IPS-18c (cell line): ENCODE data around the gene GALNT17.

ENCODE experiments used
- H3K4me3 ChIP-seq: 2 replicates; pipeline ENCODE4 v1.7.0; 2013; ENCODE audit warnings: low read depth, mild to moderate bottlenecking, low read length, moderate library complexity; ENCODE audit not compliant: insufficient read depth
- H3K9me3 ChIP-seq: one replicate; pipeline ENCODE4 v1.6.1; 2013; ENCODE audit warnings: mild to moderate bottlenecking, low read length, moderate library complexity; ENCODE audit not compliant: control insufficient read depth, insufficient read depth

Gene GALNT17

DNA sequence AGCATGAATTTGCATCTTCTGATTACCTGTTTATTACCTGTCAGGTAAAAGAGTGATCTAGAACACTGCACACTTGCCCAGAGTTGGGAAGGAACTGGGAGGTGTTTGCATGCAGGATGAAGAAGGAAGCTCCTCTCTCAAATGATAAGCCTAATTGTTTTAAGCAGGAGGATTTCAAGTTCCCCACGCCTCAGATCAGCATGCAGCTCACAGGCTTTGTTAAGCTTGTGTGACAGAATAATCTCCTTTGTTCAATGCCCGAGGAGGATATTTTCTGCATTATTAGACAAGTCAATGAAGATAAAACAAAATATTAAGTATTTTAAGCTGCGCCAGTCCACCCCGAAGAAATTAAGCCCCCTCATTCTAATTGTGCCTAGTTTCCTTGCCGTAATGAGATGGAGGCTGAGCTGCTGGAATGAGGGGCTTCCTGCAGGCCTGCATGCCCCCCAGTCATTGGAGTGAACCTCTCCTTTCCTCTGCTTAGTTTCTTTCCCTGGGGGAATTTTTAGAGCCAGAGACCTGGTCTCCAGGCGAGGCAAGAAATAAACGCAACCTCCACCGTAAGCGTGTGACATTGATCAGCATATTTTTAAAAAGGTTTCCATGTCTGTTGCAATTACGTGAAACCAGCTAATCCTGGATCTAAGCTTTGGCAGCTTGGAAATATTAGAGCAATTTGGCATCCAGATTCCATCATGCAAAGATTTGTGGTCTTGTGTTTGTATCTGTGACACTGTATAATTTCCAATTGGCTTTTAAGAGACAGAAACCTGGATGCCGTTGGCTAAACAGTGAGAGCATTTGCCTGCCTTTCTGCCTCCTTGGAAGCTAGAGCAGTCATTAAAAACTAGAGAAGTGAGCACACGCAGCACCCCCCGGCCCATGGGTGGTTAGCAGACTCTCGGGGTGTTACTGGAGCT is 376.0 kb downstream of the GALNT17 start:
- H3K9me3 ChIP-seq: no peaks in the 10 kb centered on the region

DNA sequence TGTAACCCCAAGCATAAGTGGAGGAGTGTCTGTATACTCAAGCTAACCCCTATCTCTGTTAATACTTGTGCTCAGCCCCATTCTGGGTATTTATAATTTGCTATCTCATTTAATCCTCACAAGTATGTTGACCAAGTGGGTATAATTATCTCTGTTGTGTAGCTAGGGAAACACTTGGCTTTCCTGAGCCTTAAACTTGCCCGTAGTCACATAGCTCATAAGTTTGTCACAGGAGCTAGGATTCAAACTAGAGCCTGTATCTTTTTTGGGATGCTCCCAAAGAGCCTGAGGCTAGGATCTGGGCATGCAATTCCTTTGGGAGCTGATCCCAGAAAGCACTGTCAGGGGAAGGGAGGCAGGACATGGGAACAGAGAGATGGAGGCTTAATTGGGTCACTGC is 377.4 kb downstream of the GALNT17 start:
- Histone ChIP-seq H3K4me3 (no peak overlapping the region), H3K9me3 (no peaks in the 10 kb centered on the region)

More for the DNA sequence above, 376.0 kb downstream of the GALNT17 start:
- H3K4me3 ChIP-seq: no peak overlapping the region

DNA sequence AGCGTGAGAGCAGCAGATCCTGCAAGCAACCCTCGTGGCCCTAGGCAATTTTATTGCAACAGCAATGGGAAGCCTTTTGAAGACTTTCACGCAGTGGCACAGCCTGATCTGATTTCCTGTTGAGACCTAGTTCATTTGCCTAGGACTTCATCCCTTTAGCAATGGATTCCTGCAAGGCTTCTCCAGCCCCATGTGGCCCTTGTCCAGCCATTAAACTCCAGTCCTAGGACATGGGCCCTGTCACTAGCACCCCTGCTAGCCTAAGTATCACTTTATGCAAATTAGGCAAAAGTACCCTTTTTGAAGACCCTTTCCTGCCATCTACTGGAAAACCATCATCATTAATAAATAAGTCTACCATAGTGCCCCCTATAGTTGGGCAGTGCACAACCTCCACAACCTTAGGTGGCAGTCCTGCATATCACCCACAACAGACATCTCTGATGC is 379.4 kb downstream of the GALNT17 start:
- H3K9me3 ChIP-seq: no peaks in the 10 kb centered on the region
- H3K4me3 ChIP-seq: no peak overlapping the region

DNA sequence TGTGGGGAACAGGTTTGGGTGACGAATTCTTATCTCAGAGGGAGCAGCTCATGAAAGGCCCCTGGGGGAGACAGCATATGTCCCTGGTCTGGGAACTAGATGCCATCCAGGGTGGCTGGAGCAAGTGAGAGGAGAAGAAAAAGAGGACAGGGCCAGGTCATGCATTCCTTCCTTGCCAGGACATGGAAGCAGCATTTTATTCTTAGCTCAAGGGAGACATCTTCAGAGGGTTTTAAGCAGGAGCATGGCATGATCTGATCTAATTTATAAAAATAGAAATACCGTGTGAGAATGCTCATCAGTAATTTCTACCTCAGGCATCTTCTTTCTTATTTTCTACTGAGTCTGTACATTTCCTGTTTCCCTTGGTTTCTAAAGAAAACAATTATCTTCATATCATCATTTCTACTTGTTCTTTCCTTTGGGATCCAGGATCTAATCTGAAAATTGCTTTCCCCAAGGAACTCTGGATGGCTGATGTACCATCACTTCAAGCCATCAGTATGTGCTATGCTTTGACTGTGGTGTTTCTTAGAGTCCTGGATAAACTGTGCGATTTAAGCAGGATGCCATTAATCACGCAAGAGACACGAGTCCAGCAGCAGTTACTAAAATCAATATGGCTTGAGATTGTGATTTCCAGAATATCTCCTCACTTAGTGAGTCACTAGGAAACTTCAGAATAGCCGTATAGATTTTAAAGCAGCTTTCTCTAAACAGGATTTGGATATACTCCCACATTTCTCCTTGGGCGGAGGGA is 386.2 kb downstream of the GALNT17 start:
- Histone ChIP-seq H3K9me3 (no peaks in the 10 kb centered on the region), H3K4me3 (no peak overlapping the region)

DNA sequence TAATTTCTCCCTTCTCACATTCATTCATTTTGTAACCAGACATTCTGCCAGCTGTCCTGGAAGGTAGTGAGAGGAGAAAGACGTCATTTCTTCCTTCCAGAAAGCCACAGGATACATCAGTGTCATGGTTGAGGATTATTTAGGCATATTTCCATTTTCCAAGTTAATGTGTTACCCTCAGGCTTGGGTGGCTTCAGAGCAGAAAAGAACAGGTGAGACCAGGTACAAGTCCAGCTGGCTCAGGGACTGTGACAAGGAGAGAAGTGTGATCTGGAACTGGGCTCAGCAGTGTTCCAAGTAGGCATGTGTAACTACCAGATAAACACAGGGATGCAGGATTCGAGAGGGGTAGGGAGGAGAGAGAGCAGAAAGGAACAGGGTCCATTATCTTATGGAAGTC is 386.9 kb downstream of the GALNT17 start:
- Histone ChIP-seq H3K4me3 (no peak overlapping the region), H3K9me3 (no peaks in the 10 kb centered on the region)

DNA sequence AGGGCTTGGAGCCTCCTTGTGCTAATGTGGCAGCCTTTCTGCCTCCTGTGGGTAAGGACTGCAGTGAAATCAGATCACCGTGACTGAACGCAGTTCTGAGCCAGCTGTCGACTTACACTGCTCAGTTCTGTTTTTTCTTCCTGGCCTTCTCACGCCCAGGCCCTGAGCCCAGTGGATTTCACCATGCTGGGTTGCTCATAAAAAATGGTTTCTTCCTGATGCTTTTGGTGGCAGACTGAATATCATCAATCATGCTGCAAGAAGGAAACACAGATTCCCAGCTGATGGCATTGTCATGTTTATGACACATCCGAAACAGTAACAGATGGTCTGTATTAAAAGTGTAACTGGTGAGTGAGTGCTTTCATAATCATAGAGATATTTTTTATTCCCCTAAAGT is 389.6 kb downstream of the GALNT17 start:
- H3K9me3 ChIP-seq: no peaks in the 10 kb centered on the region
- H3K4me3 ChIP-seq: no peak overlapping the region

DNA sequence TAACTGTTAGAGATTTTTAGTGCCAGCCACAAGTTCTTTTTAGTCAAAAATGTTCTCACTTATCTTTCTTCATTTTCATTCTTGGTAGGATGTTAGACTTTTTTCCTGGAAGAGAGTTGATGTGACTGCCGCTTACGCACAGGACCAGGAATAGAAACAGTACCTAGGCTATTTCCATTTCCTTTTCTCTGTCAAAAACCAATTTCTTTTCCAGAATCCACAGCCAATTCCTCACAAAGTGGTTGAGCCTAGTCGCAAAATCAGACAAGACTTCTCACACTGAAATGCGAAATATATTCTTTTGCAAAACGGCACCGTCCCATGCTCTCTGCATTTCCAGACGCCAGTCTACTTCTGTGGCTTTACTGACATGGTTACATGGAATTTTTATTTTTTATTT is 394.2 kb downstream of the GALNT17 start:
- H3K9me3 ChIP-seq: no peaks in the 10 kb centered on the region
- H3K4me3 ChIP-seq: no peak overlapping the region

DNA sequence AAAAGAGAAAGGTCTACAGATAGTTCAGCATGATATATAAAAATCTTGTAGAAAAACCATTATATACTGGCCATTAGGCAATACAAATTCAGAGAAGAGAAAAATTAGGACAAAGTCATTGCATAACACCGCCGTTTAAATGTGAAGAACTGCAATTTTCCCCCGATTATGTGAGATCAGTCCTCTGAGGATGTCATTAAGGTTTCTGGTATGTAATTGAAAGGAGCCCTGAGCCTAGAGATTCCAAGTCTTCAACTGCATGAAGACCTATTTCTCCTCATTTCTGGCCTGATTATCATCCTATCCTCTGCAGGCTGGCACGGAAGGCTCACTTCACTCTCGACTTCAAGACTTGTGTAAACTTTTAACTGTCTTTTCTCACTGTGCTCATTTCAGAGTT is 395.3 kb downstream of the GALNT17 start:
- Histone ChIP-seq H3K9me3 (no peaks in the 10 kb centered on the region), H3K4me3 (no peak overlapping the region)

DNA sequence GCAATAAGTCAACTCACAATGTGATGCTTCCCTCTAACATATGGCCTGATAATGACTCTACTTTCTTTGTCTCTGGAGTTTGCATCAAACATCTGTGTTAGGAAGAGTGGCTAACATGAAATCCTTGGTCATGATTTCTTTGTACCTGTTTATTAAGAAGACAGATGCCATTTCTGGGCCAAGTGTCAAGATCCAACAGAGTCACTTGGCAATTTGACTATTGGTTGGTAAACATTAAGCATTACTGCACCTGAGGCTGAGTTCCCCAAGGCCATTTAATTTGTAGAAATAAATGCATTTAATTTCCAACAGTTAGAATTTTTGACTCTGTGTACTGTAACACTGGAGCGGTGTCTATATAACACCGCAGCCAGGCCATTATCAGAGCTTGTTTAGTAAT is 403.7 kb downstream of the GALNT17 start:
- Histone ChIP-seq H3K9me3 (no peaks in the 10 kb centered on the region), H3K4me3 (no peak overlapping the region)

DNA sequence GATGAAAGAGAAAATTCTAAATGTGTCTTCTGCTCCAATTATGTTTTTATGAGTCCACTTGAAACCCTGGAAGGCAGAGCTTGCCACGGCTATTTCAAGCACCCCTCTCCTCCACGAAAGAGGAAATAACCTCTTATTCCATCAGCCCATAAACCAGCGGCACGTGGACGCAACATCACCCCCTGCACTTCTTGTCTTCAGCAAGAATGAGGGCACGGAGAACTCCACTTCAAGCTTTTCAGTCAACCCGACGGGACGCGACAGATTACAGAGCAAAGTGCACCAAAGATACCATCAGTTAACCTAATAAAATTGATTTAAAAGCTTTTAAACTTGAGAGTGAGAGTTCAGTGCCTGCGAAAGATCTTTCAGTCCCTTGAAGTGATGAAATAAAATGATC is 406.3 kb downstream of the GALNT17 start:
- Histone ChIP-seq H3K9me3 (no peaks in the 10 kb centered on the region), H3K4me3 (no peak overlapping the region)

DNA sequence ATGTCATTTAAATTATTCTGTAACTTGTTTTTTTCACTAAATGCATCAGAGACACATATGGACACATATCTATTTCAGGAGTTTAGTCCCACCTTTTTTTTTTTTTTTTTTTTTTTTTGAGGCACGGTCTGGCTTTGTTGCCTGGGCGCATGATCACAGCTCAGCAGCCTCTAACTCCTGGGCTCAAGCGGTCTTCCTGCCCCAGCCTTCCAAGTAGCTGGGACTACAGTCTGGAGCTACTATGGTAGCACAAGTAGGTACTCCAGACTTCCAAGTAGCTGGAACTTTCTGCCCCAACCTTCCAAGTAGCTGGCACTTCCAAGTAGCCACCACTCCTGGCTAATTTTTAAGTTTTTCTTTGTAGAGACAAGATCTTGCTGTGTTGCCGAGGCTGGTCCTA is 407.7 kb downstream of the GALNT17 start:
- no peaks in the 10 kb centered on the region for H3K9me3 ChIP-seq
- H3K4me3 ChIP-seq: no peak overlapping the region

DNA sequence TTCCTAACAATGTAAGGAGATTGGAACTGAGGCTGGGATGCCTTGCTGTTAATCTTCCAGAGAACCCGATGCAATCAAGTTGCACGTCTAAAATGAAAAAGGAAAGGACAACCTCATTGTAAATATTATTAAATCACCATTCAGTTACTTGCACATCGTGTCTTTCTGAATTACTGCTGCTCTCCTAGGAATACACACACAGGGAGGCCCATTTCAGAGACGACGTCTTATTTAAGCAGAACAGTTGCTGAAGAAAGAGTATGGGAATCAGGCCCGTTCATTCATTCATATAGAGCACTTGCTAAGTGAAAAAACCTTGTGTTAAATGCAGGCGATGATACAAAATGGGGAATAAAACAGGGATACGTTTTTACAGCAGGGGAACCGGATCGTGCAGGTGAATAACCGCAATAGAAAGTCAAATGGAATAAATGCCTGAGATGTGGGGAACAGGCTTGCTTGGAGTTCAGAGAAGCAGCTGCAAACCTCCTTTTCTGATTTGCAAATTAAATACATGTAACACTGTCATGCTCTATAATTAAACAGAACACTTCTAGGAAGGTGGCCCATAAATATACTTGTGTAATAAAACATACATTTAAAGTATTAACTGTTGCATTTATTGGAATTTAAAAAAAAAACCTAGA is 409.9 kb downstream of the GALNT17 start:
- H3K4me3 ChIP-seq: no peak overlapping the region
- H3K9me3 ChIP-seq: no peaks in the 10 kb centered on the region

DNA sequence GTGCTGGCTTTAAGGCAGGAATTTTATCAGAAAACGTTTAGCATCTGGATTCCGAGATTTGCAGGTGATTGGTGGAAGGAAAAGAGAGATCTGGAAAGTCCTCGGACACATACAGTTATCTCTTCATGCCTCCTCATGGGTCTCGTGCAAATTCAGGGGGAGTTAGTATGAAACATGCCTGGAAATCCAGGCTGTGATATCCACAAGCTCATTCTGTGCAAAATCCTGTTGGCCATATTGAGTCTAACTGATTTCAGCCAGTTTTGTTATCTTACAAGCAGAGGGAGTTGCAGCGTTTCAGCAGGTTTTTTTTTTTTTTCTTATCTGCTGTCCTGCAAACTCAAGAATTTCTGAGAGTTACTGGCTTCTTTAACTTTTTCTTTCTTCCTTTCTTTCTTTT is 411.5 kb downstream of the GALNT17 start:
- Histone ChIP-seq H3K4me3 (no peak overlapping the region), H3K9me3 (no peaks in the 10 kb centered on the region)

DNA sequence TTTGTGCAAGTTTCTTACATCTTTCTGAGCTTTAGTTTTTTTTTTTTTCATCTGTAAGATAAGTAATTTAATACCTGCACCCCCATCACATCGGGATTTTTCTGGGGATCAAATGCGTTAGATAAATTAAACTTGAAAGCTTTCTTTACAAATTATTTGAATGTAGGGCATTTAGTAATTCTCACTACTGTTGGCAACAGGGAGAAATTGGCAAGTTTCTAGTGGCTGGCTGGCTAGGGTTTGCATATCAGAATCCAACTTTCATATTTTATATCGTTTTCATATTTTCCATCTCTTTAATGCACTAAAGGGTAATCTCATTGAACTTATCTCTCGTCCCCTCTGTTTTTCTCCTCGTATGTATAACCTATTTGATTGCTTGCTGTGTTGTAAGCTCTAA is 412.9 kb downstream of the GALNT17 start:
- Histone ChIP-seq H3K9me3 (no peaks in the 10 kb centered on the region), H3K4me3 (no peak overlapping the region)

DNA sequence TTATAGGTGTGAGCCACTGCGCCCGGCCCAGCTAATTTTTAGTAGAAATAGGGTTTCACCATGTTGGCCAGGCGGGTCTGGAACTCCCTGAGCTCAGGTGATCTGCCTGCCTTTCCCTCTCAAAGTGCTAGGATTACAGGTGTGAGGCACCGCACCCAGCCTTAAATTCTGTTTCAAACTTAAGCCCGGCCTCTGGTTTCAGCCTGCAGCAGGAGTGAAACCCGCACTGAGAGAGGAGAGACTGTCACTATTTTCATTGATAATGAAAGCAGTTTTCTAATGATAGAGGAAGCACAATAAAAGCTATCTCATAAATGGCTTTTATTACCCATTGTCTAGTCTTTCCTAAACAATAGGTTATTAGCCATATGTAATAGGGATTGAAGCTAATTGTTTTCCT is 415.5 kb downstream of the GALNT17 start:
- no peak overlapping the region for H3K4me3 ChIP-seq
- peaks cover 4% of the 10 kb centered on the region for H3K9me3 ChIP-seq

DNA sequence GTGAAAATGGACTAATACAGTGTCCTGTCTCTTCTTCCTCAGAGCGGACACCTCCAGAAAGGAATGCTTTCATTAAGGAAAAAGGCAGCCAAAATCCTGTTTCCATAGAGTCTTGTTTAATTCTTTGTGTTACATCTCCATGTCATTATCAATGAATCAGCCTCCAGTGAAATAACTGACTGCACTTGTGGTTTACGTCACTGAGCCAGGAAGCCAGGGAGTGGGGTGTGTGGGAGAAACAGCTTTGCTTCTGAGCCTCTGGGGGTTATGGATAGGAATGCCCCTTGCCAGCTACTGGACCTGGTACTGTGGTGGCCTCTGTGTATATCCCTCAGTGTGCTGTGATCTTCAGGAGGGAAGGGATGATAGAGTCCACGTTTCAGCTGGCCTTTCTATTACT is 416.8 kb downstream of the GALNT17 start:
- no peak overlapping the region for H3K4me3 ChIP-seq
- peaks cover 4% of the 10 kb centered on the region for H3K9me3 ChIP-seq

DNA sequence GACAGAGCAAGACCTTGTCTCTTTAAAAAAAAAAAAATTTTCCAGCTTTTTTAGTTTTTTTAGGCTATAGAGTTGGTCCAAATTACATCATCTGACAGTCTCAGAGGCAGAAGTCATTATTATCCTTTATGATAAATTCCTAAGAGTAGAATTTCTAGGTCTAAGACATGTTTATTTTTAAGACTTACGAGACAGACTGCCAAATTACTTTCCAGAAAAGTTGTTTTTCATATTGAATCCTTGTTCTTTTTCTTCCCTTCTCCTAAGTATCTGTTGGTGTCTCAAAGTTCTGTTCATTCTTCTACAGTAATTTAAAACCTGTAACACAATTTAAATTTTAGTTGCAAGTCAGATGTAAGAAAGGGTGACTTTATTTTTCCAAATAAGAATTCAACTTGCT is 421.4 kb downstream of the GALNT17 start:
- Histone ChIP-seq H3K4me3 (no peak overlapping the region), H3K9me3 (peaks cover 4% of the 10 kb centered on the region)

DNA sequence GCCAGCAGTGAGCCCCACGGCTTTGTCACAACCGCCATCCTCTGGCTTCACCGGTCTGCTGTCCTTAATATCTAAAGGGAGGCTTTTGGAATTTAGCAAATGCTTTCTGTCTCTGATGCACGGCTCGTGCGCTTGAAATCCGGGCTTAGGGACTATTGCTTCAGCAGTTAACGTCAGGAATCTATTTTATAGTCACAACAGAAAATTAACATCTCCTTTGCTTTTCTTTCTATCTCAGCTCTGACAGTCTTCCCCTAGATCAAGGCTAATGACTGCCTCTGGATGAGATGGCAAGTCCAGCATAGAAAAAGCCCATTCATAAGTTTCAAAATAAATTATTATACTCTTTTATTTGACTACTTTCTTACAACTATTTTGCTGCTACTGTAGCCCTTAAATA is 423.8 kb downstream of the GALNT17 start:
- Histone ChIP-seq H3K9me3 (peaks cover 2% of the 10 kb centered on the region), H3K4me3 (no peak overlapping the region)
